HEK293 (cell line): ENCODE measurements around the gene MKLN1.

ENCODE experiments used
- GLI2 ChIP-seq: fragments of 450-650 bp; formaldehyde crosslinking; IDR thresholded peaks from 2 replicates; pipeline ENCODE4; 2017; ENCODE audit warnings: missing biosample characterization, missing genetic modification characterization, low read depth, borderline replicate concordance
- GLI4 ChIP-seq: fragments of 450-650 bp; formaldehyde crosslinking; IDR thresholded peaks from 2 replicates; pipeline ENCODE4 v1.5.1; 2016; ENCODE audit warnings: missing biosample characterization, missing genetic modification characterization
- IKZF3 ChIP-seq: fragments of 450-650 bp; IDR thresholded peaks from 2 replicates; pipeline ENCODE4 v1.5.0; 2018; ENCODE audit warnings: missing biosample characterization, mild to moderate bottlenecking, missing genetic modification characterization, moderate library complexity
- KLF8 ChIP-seq: fragments of 450-650 bp; formaldehyde crosslinking; IDR thresholded peaks from 2 replicates; pipeline ENCODE4 v1.5.1; 2016; ENCODE audit warnings: missing biosample characterization, missing genetic modification characterization
- SCRT1 ChIP-seq: fragments of 450-650 bp; formaldehyde crosslinking; IDR thresholded peaks from 2 replicates; pipeline ENCODE4 v1.5.1; 2016; ENCODE audit warnings: missing biosample characterization, missing genetic modification characterization, borderline replicate concordance
- SCRT2 ChIP-seq: fragments of 450-650 bp; formaldehyde crosslinking; IDR thresholded peaks from 2 replicates; pipeline ENCODE4 v1.5.1; 2016; ENCODE audit warnings: missing biosample characterization, missing genetic modification characterization
- SP2 ChIP-seq: fragments of 450-650 bp; formaldehyde crosslinking; IDR thresholded peaks from 2 replicates; pipeline ENCODE4 v1.5.1; 2016; ENCODE audit warnings: missing biosample characterization, missing genetic modification characterization
- TRIM28 ChIP-seq: IDR thresholded peaks from 2 replicates; pipeline ENCODE4 v1.6.1; 2011; ENCODE audit warnings: low read length, control low read depth, borderline replicate concordance
- ZBTB21 ChIP-seq: fragments of 450-650 bp; formaldehyde crosslinking; IDR thresholded peaks from 2 replicates; pipeline ENCODE4 v1.5.1; 2017; ENCODE audit warnings: missing biosample characterization, missing genetic modification characterization
- ZBTB8A ChIP-seq: fragments of 450-650 bp; formaldehyde crosslinking; IDR thresholded peaks from 2 replicates; pipeline ENCODE4 v1.5.1; 2016; ENCODE audit warnings: missing biosample characterization, missing genetic modification characterization
- ZFP3 ChIP-seq: fragments of 450-650 bp; formaldehyde crosslinking; IDR thresholded peaks from 2 replicates; pipeline ENCODE4 v1.5.1; 2016; ENCODE audit warnings: low read depth, missing biosample characterization, missing genetic modification characterization
- ZFP41 ChIP-seq: fragments of 450-650 bp; formaldehyde crosslinking; IDR thresholded peaks from 2 replicates; pipeline ENCODE4 v1.5.1; 2016; ENCODE audit warnings: missing biosample characterization, missing genetic modification characterization, borderline replicate concordance
- ZNF16 ChIP-seq: fragments of 450-650 bp; formaldehyde crosslinking; IDR thresholded peaks from 2 replicates; pipeline ENCODE4 v1.5.1; 2016; ENCODE audit warnings: low read depth, missing biosample characterization, missing genetic modification characterization
- ZNF23 ChIP-seq: fragments of 450-650 bp; formaldehyde crosslinking; IDR thresholded peaks from 2 replicates; pipeline ENCODE4 v1.5.1; 2016; ENCODE audit warnings: missing biosample characterization, missing genetic modification characterization, borderline replicate concordance
- ZNF324 ChIP-seq: fragments of 450-650 bp; formaldehyde crosslinking; IDR thresholded peaks from 2 replicates; pipeline ENCODE4 v1.5.1; 2016; ENCODE audit warnings: missing biosample characterization, missing genetic modification characterization
- ZNF433 ChIP-seq: fragments of 450-650 bp; formaldehyde crosslinking; IDR thresholded peaks from 2 replicates; pipeline ENCODE4 v1.5.1; 2016; ENCODE audit warnings: missing biosample characterization, missing genetic modification characterization, low read depth
- ZNF510 ChIP-seq: fragments of 450-650 bp; formaldehyde crosslinking; IDR thresholded peaks from 2 replicates; pipeline ENCODE4 v1.5.1; 2018; ENCODE audit warnings: mild to moderate bottlenecking, missing genetic modification characterization, missing biosample characterization; ENCODE audit not compliant: insufficient replicate concordance
- ZNF529 ChIP-seq: fragments of 450-650 bp; formaldehyde crosslinking; IDR thresholded peaks from 2 replicates; pipeline ENCODE4 v1.5.1; 2017; ENCODE audit warnings: missing genetic modification characterization, missing biosample characterization; ENCODE audit not compliant: insufficient replicate concordance
- ZNF530 ChIP-seq: fragments of 450-650 bp; formaldehyde crosslinking; IDR thresholded peaks from 2 replicates; pipeline ENCODE4 v1.5.1; 2016; ENCODE audit warnings: low read depth, missing biosample characterization, missing genetic modification characterization
- ZNF544 ChIP-seq: fragments of 450-650 bp; formaldehyde crosslinking; IDR thresholded peaks from 2 replicates; pipeline ENCODE4 v1.5.0; 2017; ENCODE audit warnings: missing biosample characterization, missing genetic modification characterization
- ZNF558 ChIP-seq: fragments of 450-650 bp; formaldehyde crosslinking; IDR thresholded peaks from 2 replicates; pipeline ENCODE4 v1.5.1; 2016; ENCODE audit warnings: missing biosample characterization, missing genetic modification characterization
- ZNF560 ChIP-seq: fragments of 450-650 bp; formaldehyde crosslinking; IDR thresholded peaks from 2 replicates; pipeline ENCODE4 v1.5.1; 2017; ENCODE audit warnings: missing biosample characterization, missing genetic modification characterization, borderline replicate concordance
- ZNF664 ChIP-seq: fragments of 450-650 bp; formaldehyde crosslinking; IDR thresholded peaks from 2 replicates; pipeline ENCODE4 v1.5.1; 2016; ENCODE audit warnings: missing biosample characterization, missing genetic modification characterization
- ZNF701 ChIP-seq: fragments of 450-650 bp; formaldehyde crosslinking; IDR thresholded peaks from 2 replicates; pipeline ENCODE4 v1.5.1; 2016; ENCODE audit warnings: missing biosample characterization, missing genetic modification characterization
- TF ChIP-seq, protein P1 (sequence below): fragments of 450-650 bp; formaldehyde crosslinking; conservative IDR thresholded peaks from 2 replicates; pipeline ENCODE4 v1.5.1; 2016; ENCODE audit warnings: low read depth, missing biosample characterization, missing genetic modification characterization
- TF ChIP-seq, protein P2 (sequence below): fragments of 450-650 bp; formaldehyde crosslinking; optimal IDR thresholded peaks from 2 replicates; pipeline ENCODE3; 2016; ENCODE audit warnings: missing biosample characterization, mild to moderate bottlenecking, missing genetic modification characterization
- TF ChIP-seq, protein P3 (sequence below): fragments of 450-650 bp; formaldehyde crosslinking; IDR thresholded peaks from 2 replicates; pipeline ENCODE4 v1.5.1; 2016; ENCODE audit warnings: missing biosample characterization, missing genetic modification characterization
- TF ChIP-seq, protein P4 (sequence below): fragments of 450-650 bp; formaldehyde crosslinking; IDR thresholded peaks from 2 replicates; pipeline ENCODE4 v1.5.1; 2017; ENCODE audit warnings: missing biosample characterization, missing genetic modification characterization
- TF ChIP-seq, protein P5 (sequence below): fragments of 450-650 bp; formaldehyde crosslinking; IDR thresholded peaks from 2 replicates; pipeline ENCODE4 v1.5.1; 2016; ENCODE audit warnings: missing biosample characterization, missing genetic modification characterization
- TF ChIP-seq, protein P6 (sequence below): fragments of 450-650 bp; formaldehyde crosslinking; IDR thresholded peaks from 2 replicates; pipeline ENCODE4 v1.5.1; 2016; ENCODE audit warnings: missing biosample characterization, missing genetic modification characterization

MKLN1 gene

DNA sequence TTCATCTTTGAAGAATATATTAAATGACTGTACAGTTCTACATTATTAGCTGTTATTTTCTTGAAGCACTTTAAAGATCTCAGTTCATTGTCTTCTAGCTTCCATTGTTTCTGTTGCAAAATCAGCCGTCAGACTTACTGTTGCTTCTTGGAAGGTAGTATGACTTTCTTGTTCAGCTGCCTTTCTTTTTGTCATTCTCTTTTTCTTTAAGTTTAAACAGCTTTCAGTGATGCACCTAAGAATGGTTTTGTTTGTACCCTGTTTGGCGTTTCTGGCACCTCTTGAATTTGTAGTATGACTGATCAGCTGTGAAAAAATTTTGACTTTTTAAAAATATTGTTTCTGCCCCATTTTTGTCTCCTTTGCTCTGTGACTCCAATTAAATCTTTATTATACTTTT, 9.3 kb downstream of the MKLN1 start (continued):
- TF ChIP-seq ZNF530 (tag by site-specific recombination) (no peak), SCRT2 (tag by site-specific recombination) (peak; percentile 78), ZNF558 (tag by site-specific recombination) (peak; percentile 84), ZNF701 (no peak), SCRT1 (0 out of 2 replicates have a peak, but pooled peaks have one; percentile 34), ZNF23 (tag by site-specific recombination) (no peak), GLI2 (no peak), GLI4 (tag by site-specific recombination) (no peak), ZNF664 (tag by site-specific recombination) (no peak), ZNF544 (tag by site-specific recombination) (no peak), ZNF324 (tag by site-specific recombination) (no peak), ZNF529 (tag by site-specific recombination) (peak; percentile 8), ZFP41 (tag by site-specific recombination) (no peak), ZNF16 (tag by site-specific recombination) (no peak), KLF8 (no peak), TRIM28 (no peak), SP2 (tag by site-specific recombination) (no peak), ZNF560 (tag by site-specific recombination) (no peak), ZBTB21 (tag by site-specific recombination) (no peak), IKZF3 (tag by site-specific recombination) (no peak), ZNF510 (tag by site-specific recombination) (peak; percentile 25), ZNF433 (tag by site-specific recombination) (no peak), ZBTB8A (no peak), ZFP3 (tag by site-specific recombination) (no peak)
- TF ChIP-seq, protein P1, sequence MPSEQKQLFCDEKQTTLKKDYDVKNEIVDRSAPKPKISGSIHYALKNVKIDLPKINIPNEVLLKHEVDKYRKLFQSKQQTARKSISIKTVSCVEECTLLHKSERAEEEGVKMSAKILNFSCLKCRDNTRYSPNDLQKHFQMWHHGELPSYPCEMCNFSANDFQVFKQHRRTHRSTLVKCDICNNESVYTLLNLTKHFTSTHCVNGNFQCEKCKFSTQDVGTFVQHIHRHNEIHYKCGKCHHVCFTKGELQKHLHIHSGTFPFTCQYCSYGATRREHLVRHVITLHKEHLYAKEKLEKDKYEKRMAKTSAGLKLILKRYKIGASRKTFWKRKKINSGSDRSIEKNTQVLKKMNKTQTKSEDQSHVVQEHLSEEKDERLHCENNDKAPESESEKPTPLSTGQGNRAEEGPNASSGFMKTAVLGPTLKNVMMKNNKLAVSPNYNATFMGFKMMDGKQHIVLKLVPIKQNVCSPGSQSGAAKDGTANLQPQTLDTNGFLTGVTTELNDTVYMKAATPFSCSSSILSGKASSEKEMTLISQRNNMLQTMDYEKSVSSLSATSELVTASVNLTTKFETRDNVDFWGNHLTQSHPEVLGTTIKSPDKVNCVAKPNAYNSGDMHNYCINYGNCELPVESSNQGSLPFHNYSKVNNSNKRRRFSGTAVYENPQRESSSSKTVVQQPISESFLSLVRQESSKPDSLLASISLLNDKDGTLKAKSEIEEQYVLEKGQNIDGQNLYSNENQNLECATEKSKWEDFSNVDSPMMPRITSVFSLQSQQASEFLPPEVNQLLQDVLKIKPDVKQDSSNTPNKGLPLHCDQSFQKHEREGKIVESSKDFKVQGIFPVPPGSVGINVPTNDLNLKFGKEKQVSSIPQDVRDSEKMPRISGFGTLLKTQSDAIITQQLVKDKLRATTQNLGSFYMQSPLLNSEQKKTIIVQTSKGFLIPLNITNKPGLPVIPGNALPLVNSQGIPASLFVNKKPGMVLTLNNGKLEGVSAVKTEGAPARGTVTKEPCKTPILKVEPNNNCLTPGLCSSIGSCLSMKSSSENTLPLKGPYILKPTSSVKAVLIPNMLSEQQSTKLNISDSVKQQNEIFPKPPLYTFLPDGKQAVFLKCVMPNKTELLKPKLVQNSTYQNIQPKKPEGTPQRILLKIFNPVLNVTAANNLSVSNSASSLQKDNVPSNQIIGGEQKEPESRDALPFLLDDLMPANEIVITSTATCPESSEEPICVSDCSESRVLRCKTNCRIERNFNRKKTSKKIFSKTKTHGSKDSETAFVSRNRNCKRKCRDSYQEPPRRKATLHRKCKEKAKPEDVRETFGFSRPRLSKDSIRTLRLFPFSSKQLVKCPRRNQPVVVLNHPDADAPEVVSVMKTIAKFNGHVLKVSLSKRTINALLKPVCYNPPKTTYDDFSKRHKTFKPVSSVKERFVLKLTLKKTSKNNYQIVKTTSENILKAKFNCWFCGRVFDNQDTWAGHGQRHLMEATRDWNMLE = 0 out of 2 replicates have a peak, but pooled peaks have one; percentile 40
- TF ChIP-seq, protein P2, sequence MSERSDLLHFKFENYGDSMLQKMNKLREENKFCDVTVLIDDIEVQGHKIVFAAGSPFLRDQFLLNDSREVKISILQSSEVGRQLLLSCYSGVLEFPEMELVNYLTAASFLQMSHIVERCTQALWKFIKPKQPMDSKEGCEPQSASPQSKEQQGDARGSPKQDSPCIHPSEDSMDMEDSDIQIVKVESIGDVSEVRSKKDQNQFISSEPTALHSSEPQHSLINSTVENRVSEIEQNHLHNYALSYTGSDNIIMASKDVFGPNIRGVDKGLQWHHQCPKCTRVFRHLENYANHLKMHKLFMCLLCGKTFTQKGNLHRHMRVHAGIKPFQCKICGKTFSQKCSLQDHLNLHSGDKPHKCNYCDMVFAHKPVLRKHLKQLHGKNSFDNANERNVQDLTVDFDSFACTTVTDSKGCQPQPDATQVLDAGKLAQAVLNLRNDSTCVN = no peak
- TF ChIP-seq, protein P3, sequence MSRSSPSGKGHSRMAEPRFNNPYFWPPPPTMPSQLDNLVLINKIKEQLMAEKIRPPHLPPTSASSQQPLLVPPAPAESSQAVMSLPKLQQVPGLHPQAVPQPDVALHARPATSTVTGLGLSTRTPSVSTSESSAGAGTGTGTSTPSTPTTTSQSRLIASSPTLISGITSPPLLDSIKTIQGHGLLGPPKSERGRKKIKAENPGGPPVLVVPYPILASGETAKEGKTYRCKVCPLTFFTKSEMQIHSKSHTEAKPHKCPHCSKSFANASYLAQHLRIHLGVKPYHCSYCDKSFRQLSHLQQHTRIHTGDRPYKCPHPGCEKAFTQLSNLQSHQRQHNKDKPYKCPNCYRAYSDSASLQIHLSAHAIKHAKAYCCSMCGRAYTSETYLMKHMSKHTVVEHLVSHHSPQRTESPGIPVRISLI (tag by site-specific recombination) = no peak
- TF ChIP-seq, protein P4, sequence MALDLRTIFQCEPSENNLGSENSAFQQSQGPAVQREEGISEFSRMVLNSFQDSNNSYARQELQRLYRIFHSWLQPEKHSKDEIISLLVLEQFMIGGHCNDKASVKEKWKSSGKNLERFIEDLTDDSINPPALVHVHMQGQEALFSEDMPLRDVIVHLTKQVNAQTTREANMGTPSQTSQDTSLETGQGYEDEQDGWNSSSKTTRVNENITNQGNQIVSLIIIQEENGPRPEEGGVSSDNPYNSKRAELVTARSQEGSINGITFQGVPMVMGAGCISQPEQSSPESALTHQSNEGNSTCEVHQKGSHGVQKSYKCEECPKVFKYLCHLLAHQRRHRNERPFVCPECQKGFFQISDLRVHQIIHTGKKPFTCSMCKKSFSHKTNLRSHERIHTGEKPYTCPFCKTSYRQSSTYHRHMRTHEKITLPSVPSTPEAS (tag by site-specific recombination) = no peak
- TF ChIP-seq, protein P5, sequence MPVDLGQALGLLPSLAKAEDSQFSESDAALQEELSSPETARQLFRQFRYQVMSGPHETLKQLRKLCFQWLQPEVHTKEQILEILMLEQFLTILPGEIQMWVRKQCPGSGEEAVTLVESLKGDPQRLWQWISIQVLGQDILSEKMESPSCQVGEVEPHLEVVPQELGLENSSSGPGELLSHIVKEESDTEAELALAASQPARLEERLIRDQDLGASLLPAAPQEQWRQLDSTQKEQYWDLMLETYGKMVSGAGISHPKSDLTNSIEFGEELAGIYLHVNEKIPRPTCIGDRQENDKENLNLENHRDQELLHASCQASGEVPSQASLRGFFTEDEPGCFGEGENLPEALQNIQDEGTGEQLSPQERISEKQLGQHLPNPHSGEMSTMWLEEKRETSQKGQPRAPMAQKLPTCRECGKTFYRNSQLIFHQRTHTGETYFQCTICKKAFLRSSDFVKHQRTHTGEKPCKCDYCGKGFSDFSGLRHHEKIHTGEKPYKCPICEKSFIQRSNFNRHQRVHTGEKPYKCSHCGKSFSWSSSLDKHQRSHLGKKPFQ (tag by site-specific recombination) = no peak
- TF ChIP-seq, protein P6, sequence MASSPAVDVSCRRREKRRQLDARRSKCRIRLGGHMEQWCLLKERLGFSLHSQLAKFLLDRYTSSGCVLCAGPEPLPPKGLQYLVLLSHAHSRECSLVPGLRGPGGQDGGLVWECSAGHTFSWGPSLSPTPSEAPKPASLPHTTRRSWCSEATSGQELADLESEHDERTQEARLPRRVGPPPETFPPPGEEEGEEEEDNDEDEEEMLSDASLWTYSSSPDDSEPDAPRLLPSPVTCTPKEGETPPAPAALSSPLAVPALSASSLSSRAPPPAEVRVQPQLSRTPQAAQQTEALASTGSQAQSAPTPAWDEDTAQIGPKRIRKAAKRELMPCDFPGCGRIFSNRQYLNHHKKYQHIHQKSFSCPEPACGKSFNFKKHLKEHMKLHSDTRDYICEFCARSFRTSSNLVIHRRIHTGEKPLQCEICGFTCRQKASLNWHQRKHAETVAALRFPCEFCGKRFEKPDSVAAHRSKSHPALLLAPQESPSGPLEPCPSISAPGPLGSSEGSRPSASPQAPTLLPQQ (tag by site-specific recombination) = no peak
